ENCODE data around the gene RAB40B. TPM values are rescaled to one million over a fixed set of nuclear protein-coding genes. Genes with fewer than 3 reads are reported as not detected.

The RAB40B gene
- polyA plus RNA-seq, 1 of the 3 experiments (the other 2 are of a cell fraction), result 20.7 TPM

DNA sequence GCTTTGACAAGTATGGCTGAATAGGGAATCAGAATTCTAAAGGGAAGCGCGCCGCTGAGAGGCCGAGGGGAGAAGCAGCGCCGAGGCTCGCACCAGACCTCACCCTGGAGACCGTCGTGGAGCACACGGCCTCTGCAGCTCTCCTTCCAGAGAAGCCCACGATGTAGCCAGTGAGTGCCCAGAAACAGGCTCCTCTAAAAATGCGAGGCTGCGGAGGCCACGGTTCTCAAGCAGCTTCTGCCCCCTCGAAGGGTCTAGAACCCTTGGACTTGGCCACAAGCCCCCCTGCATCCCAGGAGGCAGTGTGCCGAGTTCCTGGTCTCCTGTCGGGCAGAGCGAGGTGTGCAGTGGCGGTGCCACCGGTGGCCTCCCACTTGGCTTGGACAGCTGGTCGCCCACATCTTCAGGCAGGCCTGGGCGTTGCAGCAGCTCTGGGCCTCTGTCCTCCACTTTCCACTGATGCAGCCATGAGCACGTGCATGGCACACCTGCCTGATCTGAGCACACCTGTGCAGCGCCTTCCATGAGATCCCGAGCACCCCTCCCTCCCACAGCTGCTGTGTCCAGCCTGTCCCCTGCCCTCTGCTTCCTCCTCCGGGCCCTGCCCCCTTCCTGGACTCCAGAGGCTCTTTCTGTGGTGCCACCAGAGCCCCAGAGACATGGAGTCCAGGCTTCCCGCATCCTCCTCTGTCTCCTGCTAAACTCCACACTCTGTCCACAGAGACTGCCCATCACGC lies 31.4 kb downstream of the RAB40B start:
- Histone ChIP-seq H3K9ac (no peak overlapping the region), H3K9me3 (no peaks in the 10 kb centered on the region), H3K36me3 (replicated peaks in 1 of 2; ENCODE audit: control insufficient read depth in 1 of 2, insufficient read depth in 2 of 2, low read length in 1 of 2) (no peaks in the 10 kb centered on the region), H3K4me2 (no peak overlapping the region), H3K79me2 (ENCODE audit: insufficient read depth) (no peaks in the 10 kb centered on the region), H3K27me3 (ENCODE audit: insufficient read depth) (no peaks in the 10 kb centered on the region), H3K27ac (ENCODE audit: low read depth in 2 of 2, low read length in 1 of 2) (no peak overlapping the region), H3K4me3 (ENCODE audit: low read depth in 2 of 2, low read length in 1 of 2) (no peak overlapping the region), H3F3A (replicated peaks; ENCODE audit: insufficient read depth) (peaks cover 4% of the 10 kb centered on the region), H2AFZ (ENCODE audit: low read depth) (no peak overlapping the region), H3K4me1 (ENCODE audit: control insufficient read depth in 1 of 2, insufficient read depth in 2 of 2, low read depth in 1 of 2, low read length in 1 of 2) (peaks cover 0 to 2% of the 10 kb centered on the region in 2 experiments; a peak in 1 of 4 replicates), H3K9me2 (no peaks in the 10 kb centered on the region), H4K20me1 (ENCODE audit: insufficient read depth) (no peaks in the 10 kb centered on the region)
- TF ChIP-seq, protein P1, sequence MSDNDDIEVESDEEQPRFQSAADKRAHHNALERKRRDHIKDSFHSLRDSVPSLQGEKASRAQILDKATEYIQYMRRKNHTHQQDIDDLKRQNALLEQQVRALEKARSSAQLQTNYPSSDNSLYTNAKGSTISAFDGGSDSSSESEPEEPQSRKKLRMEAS (IDR thresholded peaks at IDR 0.05; ENCODE audit: low read depth), result no peak
- TF ChIP-seq RFX5 (IDR thresholded peaks at IDR 0.05; ENCODE audit: low read length), result no peak
- TF ChIP-seq, protein P2, sequence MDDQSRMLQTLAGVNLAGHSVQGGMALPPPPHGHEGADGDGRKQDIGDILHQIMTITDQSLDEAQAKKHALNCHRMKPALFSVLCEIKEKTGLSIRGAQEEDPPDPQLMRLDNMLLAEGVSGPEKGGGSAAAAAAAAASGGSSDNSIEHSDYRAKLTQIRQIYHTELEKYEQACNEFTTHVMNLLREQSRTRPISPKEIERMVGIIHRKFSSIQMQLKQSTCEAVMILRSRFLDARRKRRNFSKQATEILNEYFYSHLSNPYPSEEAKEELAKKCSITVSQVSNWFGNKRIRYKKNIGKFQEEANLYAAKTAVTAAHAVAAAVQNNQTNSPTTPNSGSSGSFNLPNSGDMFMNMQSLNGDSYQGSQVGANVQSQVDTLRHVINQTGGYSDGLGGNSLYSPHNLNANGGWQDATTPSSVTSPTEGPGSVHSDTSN (IDR thresholded peaks at IDR 0.05), result no peak
- no peak for TF ChIP-seq FOXM1 (IDR thresholded peaks at IDR 0.05; ENCODE audit: low read depth)
- TF ChIP-seq, protein P3, sequence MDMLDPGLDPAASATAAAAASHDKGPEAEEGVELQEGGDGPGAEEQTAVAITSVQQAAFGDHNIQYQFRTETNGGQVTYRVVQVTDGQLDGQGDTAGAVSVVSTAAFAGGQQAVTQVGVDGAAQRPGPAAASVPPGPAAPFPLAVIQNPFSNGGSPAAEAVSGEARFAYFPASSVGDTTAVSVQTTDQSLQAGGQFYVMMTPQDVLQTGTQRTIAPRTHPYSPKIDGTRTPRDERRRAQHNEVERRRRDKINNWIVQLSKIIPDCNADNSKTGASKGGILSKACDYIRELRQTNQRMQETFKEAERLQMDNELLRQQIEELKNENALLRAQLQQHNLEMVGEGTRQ (IDR thresholded peaks at IDR 0.05; ENCODE audit: borderline replicate concordance, low read depth, low read length), result no peak
- TF ChIP-seq, protein P4, sequence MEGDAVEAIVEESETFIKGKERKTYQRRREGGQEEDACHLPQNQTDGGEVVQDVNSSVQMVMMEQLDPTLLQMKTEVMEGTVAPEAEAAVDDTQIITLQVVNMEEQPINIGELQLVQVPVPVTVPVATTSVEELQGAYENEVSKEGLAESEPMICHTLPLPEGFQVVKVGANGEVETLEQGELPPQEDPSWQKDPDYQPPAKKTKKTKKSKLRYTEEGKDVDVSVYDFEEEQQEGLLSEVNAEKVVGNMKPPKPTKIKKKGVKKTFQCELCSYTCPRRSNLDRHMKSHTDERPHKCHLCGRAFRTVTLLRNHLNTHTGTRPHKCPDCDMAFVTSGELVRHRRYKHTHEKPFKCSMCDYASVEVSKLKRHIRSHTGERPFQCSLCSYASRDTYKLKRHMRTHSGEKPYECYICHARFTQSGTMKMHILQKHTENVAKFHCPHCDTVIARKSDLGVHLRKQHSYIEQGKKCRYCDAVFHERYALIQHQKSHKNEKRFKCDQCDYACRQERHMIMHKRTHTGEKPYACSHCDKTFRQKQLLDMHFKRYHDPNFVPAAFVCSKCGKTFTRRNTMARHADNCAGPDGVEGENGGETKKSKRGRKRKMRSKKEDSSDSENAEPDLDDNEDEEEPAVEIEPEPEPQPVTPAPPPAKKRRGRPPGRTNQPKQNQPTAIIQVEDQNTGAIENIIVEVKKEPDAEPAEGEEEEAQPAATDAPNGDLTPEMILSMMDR (IDR thresholded peaks at IDR 0.05), result no peak
- no peak for TF ChIP-seq TCF12 (IDR thresholded peaks at IDR 0.05)
- TF ChIP-seq GABPA (IDR thresholded peaks at IDR 0.05; ENCODE audit: low read depth), result no peak
- no peak for TF ChIP-seq EZH2phosphoT487 (IDR thresholded peaks at IDR 0.05; ENCODE audit: borderline replicate concordance, low read depth)
- no peak for TF ChIP-seq RCOR1 (IDR thresholded peaks at IDR 0.05; ENCODE audit: low read length)
- ChIA-PET POLR2A (no interaction called here), CTCF (interaction anchor here (0.9 kb wide), 1 partner anchor 110 kb away, joined by 4 read pairs; no protein-coding TSS in a partner anchor)
- WGBS (ENCODE audit: low lambda C conversion rate), result 87% methylated on average over 24 of the region's 28 CpGs
- DNase-seq, result no peak

DNA sequence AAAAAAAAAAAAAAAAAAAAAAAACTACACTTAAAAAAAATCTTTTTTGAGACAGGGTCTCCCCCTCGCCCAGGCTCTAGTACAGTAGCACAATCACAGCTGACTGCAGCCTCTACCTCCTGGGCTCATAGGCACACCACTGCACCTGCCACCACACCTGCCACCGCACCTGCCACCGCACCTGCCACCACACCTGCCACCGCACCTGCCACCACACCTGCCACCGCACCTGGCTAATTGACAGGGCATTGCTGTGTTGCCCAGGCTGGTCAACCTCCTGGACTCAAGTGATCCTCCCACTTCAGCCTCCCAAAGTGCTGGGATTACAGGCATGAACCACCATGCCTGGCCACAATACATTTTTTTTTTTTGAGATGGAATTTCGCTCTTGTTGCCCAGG lies 32.6 kb downstream of the RAB40B start:
- 90% methylated on average over 6 of the region's 6 CpGs for WGBS (ENCODE audit: low lambda C conversion rate)
- POLR2A ChIA-PET, result no interaction called here
- no peak for TF ChIP-seq JUND (IDR thresholded peaks at IDR 0.05)
- TF ChIP-seq FOXJ3 (CRISPR knock-in tag; IDR thresholded peaks at IDR 0.05), result no peak
- TF ChIP-seq, protein P3 (IDR thresholded peaks at IDR 0.05; ENCODE audit: borderline replicate concordance, low read depth, low read length), result no peak
- no peak for TF ChIP-seq EP300 (IDR thresholded peaks at IDR 0.05; ENCODE audit: borderline replicate concordance in 1 of 2, low read depth in 1 of 2, low read length in 1 of 2)
- TF ChIP-seq GATA2 (CRISPR knock-in tag; IDR thresholded peaks at IDR 0.05), result no peak
- no peak for TF ChIP-seq TEAD4 (IDR thresholded peaks at IDR 0.05; ENCODE audit: borderline replicate concordance, insufficient read depth)
- TF ChIP-seq FOXM1 (IDR thresholded peaks at IDR 0.05; ENCODE audit: low read depth), result no peak
- TF ChIP-seq MXI1 (IDR thresholded peaks at IDR 0.05; ENCODE audit: low read depth, low read length), result no peak
- TF ChIP-seq, protein P4 (IDR thresholded peaks at IDR 0.05), result no peak
- no peak for TF ChIP-seq NFIC (IDR thresholded peaks at IDR 0.05; ENCODE audit: borderline replicate concordance)
- TF ChIP-seq, protein P2 (IDR thresholded peaks at IDR 0.05), result no peak

More for the DNA sequence above, 32.6 kb downstream of the RAB40B start:
- Histone ChIP-seq H3F3A (replicated peaks; ENCODE audit: insufficient read depth) (peaks cover 4% of the 10 kb centered on the region), H2AFZ (ENCODE audit: low read depth) (no peak overlapping the region), H3K4me1 (ENCODE audit: control insufficient read depth in 1 of 2, insufficient read depth in 2 of 2, low read depth in 1 of 2, low read length in 1 of 2) (peaks cover 0 to 2% of the 10 kb centered on the region in 2 experiments; a peak in 1 of 4 replicates), H3K36me3 (replicated peaks in 1 of 2; ENCODE audit: control insufficient read depth in 1 of 2, insufficient read depth in 2 of 2, low read length in 1 of 2) (no peaks in the 10 kb centered on the region), H3K9me3 (no peaks in the 10 kb centered on the region), H3K79me2 (ENCODE audit: insufficient read depth) (no peaks in the 10 kb centered on the region), H4K20me1 (ENCODE audit: insufficient read depth) (no peaks in the 10 kb centered on the region), H3K4me3 (ENCODE audit: low read depth in 2 of 2, low read length in 1 of 2) (no peak overlapping the region), H3K4me2 (no peak overlapping the region), H3K27me3 (ENCODE audit: insufficient read depth) (no peaks in the 10 kb centered on the region), H3K27ac (ENCODE audit: low read depth in 2 of 2, low read length in 1 of 2) (no peak overlapping the region), H3K9ac (no peak overlapping the region), H3K9me2 (no peaks in the 10 kb centered on the region)
- no peak for DNase-seq
- CTCF ChIA-PET, result no interaction called here
